GM23248 (cell line): Measurements from ENCODE around the gene SPTAN1.

ENCODE experiments used
- EZH2 ChIP-seq: fragments of 200-600 bp; sonication (generic); IDR thresholded peaks from 2 replicates; pipeline ENCODE4 v1.6.1; 2018; ENCODE audit warnings: antibody characterized with exemption, mild to moderate bottlenecking; ENCODE audit not compliant: insufficient read depth, poor library complexity, severe bottlenecking
- EZH2phosphoT487 ChIP-seq: fragments of 200-600 bp; sonication (generic); IDR thresholded peaks from 2 replicates; pipeline ENCODE4 v1.6.1; 2018; ENCODE audit warnings: antibody characterized with exemption, moderate library complexity, mild to moderate bottlenecking, low read depth; ENCODE audit not compliant: insufficient read depth

- TF ChIP-seq EZH2phosphoT487 (no peak), EZH2 (no peak)
These were observed 1.3 kb downstream of the SPTAN1 start for GRCh38 chr9:128553728-128554127.
